Measurements from ENCODE around the gene FOXRED2.

Gene FOXRED2

GRCh38 chr22:36445158-36445668, 61.6 kb downstream of the FOXRED2 start:
- no peak for DNase-seq

DNA sequence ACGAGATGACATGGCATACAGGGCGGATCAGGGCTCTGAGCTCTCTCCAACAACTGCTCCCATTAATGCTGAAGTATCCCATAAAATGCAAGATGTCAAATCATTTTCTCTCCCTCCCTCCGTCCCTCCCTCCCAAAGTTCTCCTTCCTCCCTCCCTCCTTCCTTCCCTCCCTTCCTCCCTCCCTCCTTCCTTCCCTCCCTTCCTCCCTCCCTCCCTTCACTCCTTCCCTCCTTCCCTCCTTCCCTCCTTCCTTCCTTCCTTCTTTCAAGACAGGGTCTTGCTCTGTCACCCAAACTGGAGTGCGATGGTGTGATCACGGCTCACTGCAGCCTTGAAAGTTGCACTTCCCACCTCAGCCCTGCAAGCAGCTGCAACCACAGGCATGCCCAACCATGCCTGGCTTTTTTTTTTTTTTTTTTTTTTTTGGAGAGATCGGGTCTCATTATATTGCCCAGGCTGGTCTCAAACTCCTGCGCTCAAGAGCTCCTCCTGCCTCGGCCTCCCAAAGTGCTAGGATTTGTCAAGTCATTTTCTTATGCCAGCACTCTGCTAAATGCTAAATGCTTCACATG, 63.6 kb downstream of the FOXRED2 start:
- DNase-seq, result no peak

DNA sequence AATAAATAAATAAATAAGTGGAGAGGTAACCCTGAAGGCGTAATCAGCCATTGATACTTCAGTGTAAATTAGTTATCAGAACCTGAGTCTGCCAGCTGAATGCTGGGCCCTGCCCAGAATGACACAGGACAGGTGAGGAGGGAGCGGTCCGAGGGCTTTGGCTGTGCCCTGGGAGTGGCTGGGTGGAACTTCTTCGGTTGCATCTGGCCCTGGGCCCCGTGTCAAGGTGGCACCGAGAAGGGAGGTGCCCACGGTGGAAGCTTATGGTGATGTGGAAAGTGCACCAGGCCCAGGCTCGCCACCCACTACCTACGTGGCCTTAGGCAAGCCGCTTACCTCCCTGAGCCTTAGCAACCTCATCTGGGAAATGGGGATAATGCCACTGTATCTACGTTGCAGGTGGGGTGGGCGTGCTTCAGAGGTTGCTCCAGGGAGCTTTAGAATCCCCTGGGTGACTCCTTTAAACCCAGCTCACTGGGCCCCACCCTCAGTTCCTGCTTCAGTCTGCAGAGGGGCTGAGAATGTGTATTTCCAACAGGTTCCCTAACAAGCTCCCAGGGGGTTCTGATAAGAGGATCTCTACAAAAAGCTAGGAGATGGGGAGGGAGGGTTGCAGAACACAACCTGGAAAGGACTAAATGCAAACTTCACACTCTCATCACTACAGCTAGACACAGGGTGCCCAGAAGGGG, 64.2 kb downstream of the FOXRED2 start:
- DNase-seq, result no peak

- no peak for DNase-seq
Observed at GRCh38 chr22:36440429-36441002, 66.3 kb downstream of the FOXRED2 start.

DNA sequence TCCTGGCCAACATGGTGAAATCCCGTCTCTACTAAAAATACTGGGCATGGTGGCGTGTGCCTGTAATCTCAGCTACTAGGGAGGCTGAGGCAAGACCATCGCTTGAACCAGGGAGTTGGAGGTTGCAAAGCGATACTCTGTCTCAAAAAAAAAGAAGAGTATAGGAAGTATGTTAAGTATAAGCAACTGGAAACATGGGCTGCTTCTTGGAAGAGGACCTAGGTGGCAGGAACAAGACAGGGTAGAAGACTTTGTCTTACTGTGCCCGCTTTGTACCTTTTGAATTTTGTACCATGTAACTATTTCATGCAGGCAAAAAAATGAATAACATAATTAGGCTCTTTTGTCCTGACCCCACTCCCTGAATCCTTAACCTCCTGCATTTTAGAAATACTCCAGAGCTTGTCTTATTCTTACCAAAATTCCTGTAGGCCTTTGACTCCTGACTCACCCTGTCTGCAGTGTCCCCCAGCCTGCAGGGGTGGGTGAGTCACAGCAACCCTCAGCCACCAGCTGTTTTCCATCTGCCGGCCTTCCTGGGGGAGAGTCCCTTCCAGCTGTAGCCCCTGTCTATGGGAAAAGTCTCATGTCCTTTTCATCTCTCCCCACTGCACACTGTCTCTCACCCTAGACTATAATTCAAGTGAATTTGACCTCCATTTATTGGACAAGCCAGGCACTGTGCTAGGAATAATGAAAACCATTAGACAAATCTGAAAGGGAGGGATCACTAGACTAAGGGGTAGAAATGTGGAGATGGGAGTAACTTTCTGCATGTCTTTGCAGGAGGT, 67.2 kb downstream of the FOXRED2 start:
- no peak for DNase-seq

All from NCI-H2107 (cell line).